ENCODE measurements around the gene MRPL45. TPM values are rescaled to one million over a fixed set of nuclear protein-coding genes. Genes with fewer than 3 reads are reported as not detected.

The MRPL45 gene
- polyA plus RNA-seq, 3 donors, result 58.8 to 65.7 (median 63.2) TPM

GRCh38 chr17:38322156-38322779 lies 25.3 kb downstream of the MRPL45 start:
- peak; percentile 34 for DNase-seq

- DNase-seq, result no peak
Measured at GRCh38 chr17:38322897-38323296, 25.9 kb downstream of the MRPL45 start.

- no peak for DNase-seq
Measured at GRCh38 chr17:38324141-38324697, 27.3 kb downstream of the MRPL45 start.

- no peak for DNase-seq
Measured at GRCh38 chr17:38324772-38325171, 27.8 kb downstream of the MRPL45 start.

GRCh38 chr17:38325221-38325851 lies 28.4 kb downstream of the MRPL45 start:
- DNase-seq, result no peak

- no peak for DNase-seq
Measured at GRCh38 chr17:38326996-38327792, 30.2 kb downstream of the MRPL45 start.

GRCh38 chr17:38327936-38328335 lies 31.0 kb downstream of the MRPL45 start:
- DNase-seq, result no peak

GRCh38 chr17:38328620-38329019 lies 31.7 kb downstream of the MRPL45 start:
- DNase-seq, result no peak

GRCh38 chr17:38329284-38329683 lies 32.3 kb downstream of the MRPL45 start:
- DNase-seq, result no peak

GRCh38 chr17:38329808-38330730 lies 33.1 kb downstream of the MRPL45 start:
- no peak for DNase-seq

GRCh38 chr17:38330941-38331411 lies 34.0 kb downstream of the MRPL45 start:
- no peak for DNase-seq

GRCh38 chr17:38332735-38333134 lies 35.8 kb downstream of the MRPL45 start:
- DNase-seq, result no peak

GRCh38 chr17:38333635-38334295 lies 36.8 kb downstream of the MRPL45 start:
- no peak for DNase-seq

- DNase-seq, result no peak
Measured at GRCh38 chr17:38334480-38335364, 37.8 kb downstream of the MRPL45 start.

GRCh38 chr17:38336838-38337237 lies 39.9 kb downstream of the MRPL45 start:
- no peak for DNase-seq

GRCh38 chr17:38338053-38338452 lies 41.1 kb downstream of the MRPL45 start:
- no peak for DNase-seq

- DNase-seq, result no peak
Measured at GRCh38 chr17:38338535-38338934, 41.6 kb downstream of the MRPL45 start.

GRCh38 chr17:38339891-38340290 lies 42.9 kb downstream of the MRPL45 start:
- DNase-seq, result no peak

- no peak for DNase-seq
Measured at GRCh38 chr17:38341035-38341721, 44.2 kb downstream of the MRPL45 start.
